B cell (primary cell): ENCODE data around the gene TTC9C. TPM values are rescaled to one million over a fixed set of nuclear protein-coding genes. Genes with fewer than 3 reads are reported as not detected.

Experiments
- ATAC-seq: fragments of 200-7000 bp; cut with Tn5 transposase; one replicate; pipeline ENCODE4 v1.10.0; 2021; ENCODE audit warnings: low read depth, mild to moderate bottlenecking, moderate number of reproducible peaks, moderate library complexity
- CTCF ChIA-PET: fragments of 350-600 bp; sonication (Branson Sonifier 250); formaldehyde crosslinking; loops from one replicate; lab custom pipeline; 2021; ENCODE audit warnings: antibody characterized with exemption, inconsistent platforms; lab: Charles Lee
- POLR2A ChIA-PET: fragments of 350-600 bp; sonication (Branson Sonifier 250); formaldehyde crosslinking; loops from one replicate; lab custom pipeline; 2021; ENCODE audit warnings: antibody characterized with exemption; lab: Charles Lee
- DNase-seq: peaks from one replicate; pipeline ENCODE4 v3.0.0; 2013
- H2AFZ ChIP-seq: 2 replicates; pipeline ENCODE4 v1.6.1; 2012; ENCODE audit warnings: mild to moderate bottlenecking, low read depth, low read length; ENCODE audit not compliant: insufficient read depth, poor library complexity, severe bottlenecking
- H3K27ac ChIP-seq, 2 donors: 1 replicate in 1 of 2; 2 replicates in 1 of 2; pipeline ENCODE4 v1.5.1; 2012 to 2013; ENCODE audit warnings: low read length in 2 of 2, mild to moderate bottlenecking in 2 of 2, moderate library complexity in 1 of 2
- H3K27me3 ChIP-seq, 4 experiments: fragments of 200-600 bp in 1 of 4; sonication (generic) in 1 of 4; replicated peaks in 1 of 4; 1 replicate in 2 of 4; 2 replicates in 2 of 4; pipeline versions ENCODE4 v1.6.1 to v1.7.0; 2013 to 2016; ENCODE audit warnings: low read length in 3 of 4, mild to moderate bottlenecking in 2 of 4, mixed read lengths in 1 of 4, moderate library complexity in 1 of 4; ENCODE audit not compliant: insufficient read depth in 4 of 4, control insufficient read depth in 3 of 4; ENCODE audit errors: control extremely low read depth in 1 of 4
- H3K36me3 ChIP-seq, 2 experiments: replicated peaks in 1 of 2; 1 replicate in 1 of 2; 2 replicates in 1 of 2; pipeline versions ENCODE4 v1.6.1 to v1.7.1; 2013; ENCODE audit warnings: low read length in 1 of 2; ENCODE audit not compliant: insufficient read depth in 2 of 2, control insufficient read depth in 1 of 2; ENCODE audit errors: control extremely low read depth in 1 of 2, extremely low read depth in 1 of 2
- H3K4me1 ChIP-seq, 2 donors: fragments of 200-600 bp in 1 of 2; sonication (generic) in 1 of 2; 1 replicate in 1 of 2; 2 replicates in 1 of 2; pipeline versions ENCODE4 v1.5.1 to v1.6.1; 2013 to 2017; ENCODE audit warnings: low read length in 2 of 2; ENCODE audit not compliant: control insufficient read depth in 2 of 2, insufficient read depth in 2 of 2
- H3K4me2 ChIP-seq: replicated peaks from 2 replicates; pipeline ENCODE3; 2012; ENCODE audit warnings: mild to moderate bottlenecking, low read depth, low read length; ENCODE audit not compliant: poor library complexity, severe bottlenecking
- H3K4me3 ChIP-seq, 5 experiments: fragments of 200-600 bp in 1 of 5; sonication (generic) in 1 of 5; 1 replicate in 3 of 5; 2 replicates in 2 of 5; pipeline versions ENCODE4 v1.5.1 to v1.7.0; 2011 to 2016; ENCODE audit warnings: low read length in 4 of 5, mild to moderate bottlenecking in 4 of 5, low read depth in 2 of 5, control low read depth in 1 of 5, moderate library complexity in 1 of 5; ENCODE audit not compliant: insufficient read depth in 1 of 5; ENCODE audit errors: control extremely low read depth in 1 of 5, extremely low read depth in 1 of 5
- H3K79me2 ChIP-seq: fragments of 200-600 bp; sonication (generic); one replicate; pipeline ENCODE4 v1.6.0; 2016; ENCODE audit warnings: low read length; ENCODE audit not compliant: control insufficient read depth, insufficient read depth
- H3K9ac ChIP-seq: fragments of 200-600 bp; sonication (generic); 2 replicates; pipeline ENCODE4 v1.6.1; 2017; ENCODE audit warnings: mild to moderate bottlenecking, low read length, moderate library complexity
- H3K9me3 ChIP-seq, 3 donors: one replicate each; pipeline versions ENCODE4 v1.6.1 to v1.7.1; 2013; ENCODE audit warnings: low read length in 2 of 3; ENCODE audit not compliant: control insufficient read depth in 2 of 3, insufficient read depth in 1 of 3; ENCODE audit errors: control extremely low read depth in 1 of 3
- H4K20me1 ChIP-seq: 2 replicates; pipeline ENCODE4 v1.6.0; 2012; ENCODE audit warnings: mild to moderate bottlenecking, low read length; ENCODE audit not compliant: insufficient read depth, control insufficient read depth, poor library complexity, severe bottlenecking
- H3K27ac Mint-ChIP-seq: one replicate; pipeline ENCODE4 v1.8.0; 2021; ENCODE audit warnings: mixed read lengths
- H3K27me3 Mint-ChIP-seq: one replicate; pipeline ENCODE4 v1.8.0; 2021; ENCODE audit warnings: mixed read lengths
- H3K4me1 Mint-ChIP-seq: one replicate; pipeline ENCODE4 v1.8.0; 2021; ENCODE audit warnings: mixed read lengths
- H3K4me3 Mint-ChIP-seq: one replicate; pipeline ENCODE4 v1.8.0; 2021; ENCODE audit warnings: mixed read lengths
- H3K9me3 Mint-ChIP-seq: one replicate; pipeline ENCODE4 v1.8.0; 2022; ENCODE audit warnings: mixed read lengths; ENCODE audit not compliant: insufficient read depth
- CTCF ChIP-seq: fragments of 200-600 bp; IDR thresholded peaks from one replicate; pipeline ENCODE4 v1.8.0; 2022; ENCODE audit warnings: antibody characterized with exemption, mild to moderate bottlenecking
- EZH2 ChIP-seq: IDR thresholded peaks from 2 replicates; pipeline ENCODE4 v1.6.1; 2012; ENCODE audit warnings: borderline replicate concordance, low read depth, mild to moderate bottlenecking, moderate library complexity, low read length; ENCODE audit not compliant: insufficient read depth, poor library complexity, severe bottlenecking
- WGBS: methylation state at CpG from one replicate; pipeline ENCODE4 v1.1.5; 2013; ENCODE audit warnings: missing lambda C conversion rate; ENCODE audit not compliant: insufficient coverage; 5-methylcytosine and 5-hydroxymethylcytosine counted together
- intact Hi-C: fragments of 100-400 bp; cut with micrococcal nuclease; formaldehyde crosslinking; loops from one replicate; pipeline ENCODE4 v1.10.0; 2022
- polyA plus RNA-seq: library from polyadenylated mRNA; depleted of rRNA; stranded (reverse); fragments of >200 nt; gene quantifications from 2 replicates; pipeline ENCODE4 v1.2.3, GENCODE V29; 2012
- total RNA-seq, 2 donors: library from RNA; stranded (reverse); fragments of 120-200 nt in 1 of 2; gene quantifications; 1 replicate in 1 of 2; 2 replicates in 1 of 2; pipeline versions ENCODE4 v1.2.3 to v1.2.4, GENCODE V29; 2013 to 2022

Gene TTC9C
- total and polyA plus RNA-seq, 2 donors (not counting 1 experiment from before 2014, with no cell fraction given) = 33.5 to 56.3 TPM

GRCh38 chr11:62725646-62726045, 2.6 kb upstream of the TTC9C start:
- POLR2A ChIA-PET = interaction anchor here (0.6 to 4.0 kb wide), 7 partner anchors 17 to 156 kb away, joined by 3 to 66 read pairs (median 14); partner anchors contain the start of genes BSCL2, C11orf98, CSKMT and GNG3
- no peak for ATAC-seq
- peaks cover 83% of the 10 kb centered on the region for H3K79me2 ChIP-seq
- Mint-ChIP-seq H3K27ac (peak overlapping the region; percentile 99), H3K9me3 (no peaks in the 10 kb centered on the region), H3K4me3 (peak overlapping the region; percentile 95), H3K27me3 (no peaks in the 10 kb centered on the region), H3K4me1 (peaks cover 56% of the 10 kb centered on the region)
- peaks cover 7 to 37% of the 10 kb centered on the region in 2 experiments for H3K36me3 ChIP-seq
- no peak overlapping the region for H2AFZ ChIP-seq
- H3K9ac ChIP-seq = peak overlapping the region; percentile 93
- WGBS = 2% methylated on average over 6 of the region's 7 CpGs
- no peak for DNase-seq
- peaks cover 37 to 41% of the 10 kb centered on the region in 2 donors for H3K4me1 ChIP-seq
- CTCF ChIA-PET = interaction anchor here (0.8 to 5.5 kb wide), 2 partner anchors 11 to 61 kb away, joined by 3 to 34 read pairs; partner anchors contain the start of gene TMEM179B
- peak overlapping the region; percentile 40 to 90 for H3K27ac ChIP-seq
- H3K4me2 ChIP-seq = peak overlapping the region; percentile 91
- H3K4me3 ChIP-seq = peak overlapping the region; percentile 94 to 100 (median 99)
- peaks cover 55% of the 10 kb centered on the region for H4K20me1 ChIP-seq
- no peaks in the 10 kb centered on the region for H3K9me3 ChIP-seq
- TF ChIP-seq EZH2 (no peak), CTCF (no peak)
- no peaks in the 10 kb centered on the region for H3K27me3 ChIP-seq
- intact Hi-C loops = loop anchor here (2.0 kb wide), 5 partner anchors 55 to 155 kb away; partner anchors contain the start of genes EML3, ROM1, SLC3A2 and STX5
